Measurements from ENCODE around the gene SLC5A11. TPM values are rescaled to one million over a fixed set of nuclear protein-coding genes. Genes with fewer than 3 reads are reported as not detected.

Gene SLC5A11
- total RNA-seq, 1 experiment from 2014 or later: 0.47 TPM

GRCh38 chr16:24917236-24917635 is 71.5 kb downstream of the SLC5A11 start (continued):
- TF ChIP-seq ZBTB33 (IDR thresholded peaks at IDR 0.05; ENCODE audit: extremely low read depth, insufficient replicate concordance, low read length): no peak
- TF ChIP-seq EZH2 (IDR thresholded peaks at IDR 0.05): no peak
- TF ChIP-seq ELF1 (IDR thresholded peaks at IDR 0.05; ENCODE audit: borderline replicate concordance, low read depth): no peak
- TF ChIP-seq POLR2A (IDR thresholded peaks at IDR 0.05; ENCODE audit: borderline replicate concordance, extremely low read depth, insufficient read depth, insufficient read length): no peak
- TF ChIP-seq REST (IDR thresholded peaks at IDR 0.05; ENCODE audit: low read depth): no peak

GRCh38 chr16:24917891-24918290 is 72.1 kb downstream of the SLC5A11 start:
- Histone ChIP-seq H3K4me2 (ENCODE audit: low read length) (no peak overlapping the region), H4K20me1 (ENCODE audit: insufficient read depth) (no peaks in the 10 kb centered on the region), H2AFZ (ENCODE audit: low read depth, low read length, poor library complexity, severe bottlenecking) (no peak overlapping the region), H3K9ac (ENCODE audit: low read length) (no peak overlapping the region), H3K27me3 (ENCODE audit: insufficient read depth, low read length) (no peaks in the 10 kb centered on the region), H3K27ac (ENCODE audit: low read depth, low read length) (no peak overlapping the region), H3K4me1 (ENCODE audit: control insufficient read depth in 1 of 2, insufficient read depth in 2 of 2, low read length in 2 of 2) (no peaks in the 10 kb centered on the region), H3K9me3 (ENCODE audit: control insufficient read depth in 1 of 2, insufficient read depth in 1 of 2, low read depth in 1 of 2, low read length in 2 of 2) (no peaks in the 10 kb centered on the region), H3K4me3 (replicated peaks in 1 of 2; ENCODE audit: low read depth in 1 of 2, low read length in 2 of 2) (no peak overlapping the region), H3K79me2 (ENCODE audit: insufficient read depth, low read length) (no peaks in the 10 kb centered on the region), H3K36me3 (ENCODE audit: control insufficient read depth in 1 of 2, insufficient read depth in 2 of 2, low read length in 2 of 2) (no peaks in the 10 kb centered on the region; a peak in 1 of 4 replicates), H3K9me2 (ENCODE audit: insufficient read depth) (no peaks in the 10 kb centered on the region)
- ATAC-seq (no peak), DNase-seq (ENCODE audit: low read depth, low spot score) (no peak)
- CTCF ChIA-PET: no interaction called here
- intact Hi-C loops (cut with micrococcal nuclease): no loop called here
- no TSS peak for BruUV-seq (replicated peaks)
- RAD21 ChIA-PET (ENCODE audit: low non-redundant PET in 1 of 2, low total read pairs in 2 of 2, uncharacterized antibody in 2 of 2, unreplicated experiment in 2 of 2): no interaction called here
- POLR2A ChIA-PET: no interaction called here
- TF ChIP-seq TCF7L2 (IDR thresholded peaks at IDR 0.05; ENCODE audit: borderline replicate concordance, extremely low read depth, insufficient read depth, insufficient read length) (no peak), ELF1 (IDR thresholded peaks at IDR 0.05; ENCODE audit: borderline replicate concordance, low read depth) (no peak), SP1 (IDR thresholded peaks at IDR 0.05; ENCODE audit: low read depth) (no peak), SIN3A (IDR thresholded peaks at IDR 0.05; ENCODE audit: low read depth) (no peak), EZH2phosphoT487 (IDR thresholded peaks at IDR 0.05; ENCODE audit: borderline replicate concordance) (no peak), ZFX (IDR thresholded peaks at IDR 0.05) (no peak), CBX3 (IDR thresholded peaks at IDR 0.05; ENCODE audit: low read depth) (no peak), POLR2A (IDR thresholded peaks at IDR 0.05; ENCODE audit: borderline replicate concordance, extremely low read depth, insufficient read depth, insufficient read length) (no peak), SRF (IDR thresholded peaks at IDR 0.05; ENCODE audit: low read depth) (no peak), JUND (IDR thresholded peaks at IDR 0.05) (no peak), RAD21 (IDR thresholded peaks at IDR 0.05; ENCODE audit: low read depth) (no peak), ATF3 (IDR thresholded peaks at IDR 0.05) (no peak), POLR2AphosphoS5 (IDR thresholded peaks at IDR 0.05; ENCODE audit: low read depth, low read length) (no peak), YY1 (IDR thresholded peaks at IDR 0.05; ENCODE audit: extremely low read depth, insufficient replicate concordance, low read depth, low read length) (no peak), ZBTB33 (IDR thresholded peaks at IDR 0.05; ENCODE audit: extremely low read depth, insufficient replicate concordance, low read length) (no peak), FOSL1 (IDR thresholded peaks at IDR 0.05; ENCODE audit: low read depth) (no peak), CEBPB (IDR thresholded peaks at IDR 0.05; ENCODE audit: low read depth) (no peak)

Measured in HCT116 (cell line).